GM21381 (cell line): ENCODE measurements around the gene NDUFA13.

Experiments used
- ATAC-seq: cut with Tn5 transposase; IDR thresholded peaks from one replicate; pipeline ENCODE4 v1.9.1; 2021; ENCODE audit warnings: mild to moderate bottlenecking, moderate library complexity; ENCODE audit not compliant: unreplicated experiment

The NDUFA13 gene

DNA sequence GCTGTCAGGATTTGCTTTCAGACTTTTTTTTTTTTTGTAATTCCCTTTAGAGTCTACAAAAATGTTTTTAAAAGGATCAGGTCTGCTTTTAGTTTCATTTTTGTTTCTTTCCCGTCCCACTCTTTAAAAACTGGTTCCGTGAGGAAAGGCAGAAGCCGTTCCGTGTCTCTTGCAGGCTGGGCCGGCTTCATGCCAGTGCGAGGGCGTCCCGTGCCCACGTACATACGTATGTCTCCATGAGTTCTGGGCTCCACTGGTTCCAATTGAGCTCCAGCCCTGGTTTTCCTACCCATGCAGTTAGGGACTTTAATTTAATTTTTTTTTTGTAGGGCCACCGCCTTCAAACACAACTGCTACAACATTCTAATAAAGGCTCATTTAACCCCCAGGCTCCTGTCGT is 9.4 kb upstream of the NDUFA13 start:
- no peak for ATAC-seq

DNA sequence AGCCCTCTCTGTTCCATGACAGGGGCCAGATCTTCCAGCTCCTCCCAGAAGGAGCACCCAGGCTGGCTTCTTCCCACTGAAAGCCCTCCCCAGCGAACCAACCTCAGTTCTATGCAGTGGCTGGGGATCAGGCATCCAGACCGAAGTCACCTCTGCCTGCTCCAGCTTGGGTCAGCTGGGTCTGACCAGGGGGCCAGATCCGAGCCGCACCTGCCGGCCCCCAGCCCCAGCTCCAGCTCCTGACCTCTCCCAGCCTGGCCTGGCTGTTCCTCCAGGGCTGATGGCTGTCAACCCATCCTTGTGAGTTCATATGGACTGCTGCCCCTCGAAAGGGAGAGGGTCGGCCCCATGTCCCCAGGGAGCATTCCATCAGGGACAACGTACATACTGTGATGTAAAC is 8.7 kb upstream of the NDUFA13 start:
- no peak for ATAC-seq

DNA sequence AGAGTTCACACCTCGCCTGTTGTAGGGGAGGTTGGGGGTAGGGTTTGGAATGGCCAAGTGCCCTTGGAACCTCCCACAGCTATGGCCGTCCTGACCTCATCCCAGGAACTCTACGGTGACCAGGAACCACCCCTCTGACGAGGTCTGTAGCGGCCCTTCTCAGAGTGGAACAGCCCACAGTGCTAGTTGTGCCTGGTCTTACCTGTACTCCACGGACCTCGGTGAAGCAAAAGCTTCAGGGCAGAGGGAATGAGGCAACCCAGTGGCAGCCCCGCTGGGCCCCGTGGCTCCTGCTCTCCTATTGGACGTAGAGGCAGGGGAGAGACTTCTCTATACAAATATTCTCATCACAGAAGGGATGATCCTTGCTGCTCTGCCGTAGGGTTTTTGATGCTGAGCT is 7.8 kb upstream of the NDUFA13 start:
- ATAC-seq, result no peak

DNA sequence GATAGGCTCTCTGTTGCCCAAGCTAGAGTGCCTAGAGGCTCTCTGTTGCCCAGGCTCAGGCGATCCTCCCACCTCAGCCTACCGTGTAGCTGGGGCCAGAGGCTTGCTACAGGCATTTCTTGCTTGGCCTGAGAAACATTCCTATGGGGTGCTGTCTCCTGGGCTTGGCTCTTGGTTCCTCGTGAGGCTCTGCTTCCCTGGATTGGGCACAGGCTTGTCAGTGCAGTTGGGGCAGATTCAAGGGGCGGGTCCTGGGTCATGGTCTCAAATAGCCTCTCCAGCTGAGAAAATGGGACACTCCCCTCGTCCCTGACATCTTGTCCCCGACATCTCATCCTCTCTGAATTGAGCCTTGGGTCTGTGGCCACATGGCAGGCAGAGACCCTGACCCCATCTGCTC is 5.6 kb upstream of the NDUFA13 start:
- no peak for ATAC-seq

DNA sequence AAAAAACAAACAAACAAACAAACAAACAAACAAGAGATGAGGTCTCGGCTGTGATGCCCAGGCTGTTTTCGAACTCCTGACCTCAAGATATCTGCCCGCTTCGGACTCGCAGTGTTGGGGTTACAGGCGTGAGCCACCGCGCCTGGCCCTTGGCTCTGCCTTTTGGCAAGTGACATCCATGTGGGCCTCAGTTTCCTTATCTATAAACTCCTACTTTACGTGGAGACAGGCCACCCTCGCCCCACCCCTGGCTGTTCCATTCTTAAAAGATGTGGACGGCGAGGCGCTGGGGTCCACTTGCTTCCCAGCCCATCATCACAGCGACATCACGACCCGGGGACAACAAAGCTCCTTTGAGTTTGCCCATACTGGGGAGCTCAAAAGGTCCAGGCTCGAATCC is 2.3 kb upstream of the NDUFA13 start:
- ATAC-seq, result no peak

DNA sequence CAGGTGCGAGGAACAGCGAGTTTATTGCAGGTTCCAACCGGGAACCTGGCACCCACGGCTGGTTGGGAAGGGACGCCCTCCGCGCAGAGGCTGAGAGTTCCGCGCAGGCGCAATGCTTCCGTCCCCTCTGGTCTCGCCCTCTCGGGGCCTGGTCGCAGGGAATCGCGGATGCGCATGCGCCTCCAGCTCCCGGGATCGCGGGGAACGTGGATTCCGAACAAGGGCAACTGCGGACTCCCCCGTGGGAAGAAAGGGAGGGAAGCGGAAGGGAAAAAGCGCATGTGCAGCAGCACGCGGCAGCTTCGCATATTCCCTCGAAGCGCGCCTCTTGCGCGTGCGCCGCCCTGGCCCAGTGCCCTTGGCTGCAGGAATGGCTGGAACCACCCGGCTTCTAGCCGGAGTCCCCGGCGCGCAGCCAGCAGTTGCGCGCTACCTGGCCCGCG is 1.8 kb upstream of the NDUFA13 start:
- ATAC-seq, result no peak

DNA sequence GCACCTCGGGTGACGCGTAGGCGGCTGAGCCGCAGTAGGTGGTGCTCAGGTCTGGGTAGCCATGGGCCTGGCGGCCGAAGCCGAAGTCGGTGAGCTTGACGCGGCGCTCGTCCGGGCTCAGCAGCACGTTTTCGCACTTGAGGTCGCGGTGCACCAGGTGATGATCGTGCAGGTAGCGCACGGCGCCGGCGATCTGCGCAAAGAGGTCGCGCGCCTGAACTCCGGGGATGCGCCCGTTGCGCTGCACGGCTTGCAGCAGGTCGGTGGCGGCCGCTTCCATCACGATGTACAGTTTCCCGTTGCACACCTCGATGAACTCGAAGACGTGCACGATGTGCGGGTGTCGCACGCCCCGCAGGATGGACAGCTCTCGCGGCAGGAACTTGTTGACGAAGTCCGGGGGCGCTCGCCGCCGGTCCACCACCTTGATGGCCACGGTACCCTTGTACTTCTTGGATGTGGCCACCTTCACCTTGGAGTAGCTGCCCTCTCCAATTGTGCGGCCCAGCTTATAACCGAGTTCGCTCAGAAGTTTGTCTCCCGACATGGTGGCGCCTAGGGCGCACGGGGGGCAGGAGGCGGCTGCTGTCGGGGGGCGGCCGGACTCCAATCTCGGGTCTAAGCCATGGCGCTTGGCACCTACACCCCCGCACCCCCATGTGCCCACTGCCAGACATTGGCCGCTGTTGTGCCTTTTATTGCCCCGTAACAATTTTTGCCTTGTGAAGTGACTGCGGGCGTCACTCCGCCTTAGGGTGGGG is 964 bp upstream of the NDUFA13 start, which contains the start of gene TSSK6:
TSSK6 (minus strand) TSS at position 668 of the 761 bp plus-strand sequence; CDS start at position 547, 121 bp downstream.
- ATAC-seq, result no peak

DNA sequence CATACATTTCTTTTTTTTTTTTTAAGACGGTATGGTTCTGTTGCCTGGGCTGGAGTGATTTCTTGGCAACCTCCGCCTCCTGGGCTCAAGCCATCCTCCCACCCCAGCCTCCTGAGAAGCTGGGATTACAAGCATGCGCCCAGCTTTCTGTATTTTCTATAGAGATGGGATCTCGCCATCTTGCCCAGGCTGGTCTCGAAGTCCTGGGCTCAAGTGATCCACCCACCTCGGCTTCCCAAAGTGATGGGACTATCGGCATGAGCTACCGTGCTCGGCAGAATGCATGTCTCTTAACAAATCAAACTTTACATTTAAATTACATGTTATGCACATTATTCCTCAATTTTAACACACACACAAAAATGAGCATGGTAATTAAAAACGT is 1.2 kb downstream of the NDUFA13 start:
- ATAC-seq, result no peak

DNA sequence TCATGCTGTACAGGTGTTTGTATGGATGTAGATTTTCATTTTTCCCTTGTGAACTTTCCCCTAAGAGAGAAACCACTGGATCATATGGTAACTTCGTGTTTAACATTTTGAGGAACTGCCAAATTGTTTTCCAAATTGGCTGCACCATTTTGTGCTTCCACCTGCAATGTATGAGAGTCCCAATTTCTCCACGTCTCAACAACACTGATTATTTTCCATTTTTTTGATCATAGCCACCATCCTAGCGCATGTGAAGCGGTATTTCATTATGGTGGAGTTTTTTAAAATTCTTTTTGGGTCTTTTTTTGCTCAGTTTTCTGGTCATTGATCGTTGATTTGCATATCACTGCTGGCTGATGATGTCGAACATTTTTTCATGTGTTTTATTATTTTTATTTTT is 5.0 kb downstream of the NDUFA13 start:
- ATAC-seq, result no peak

DNA sequence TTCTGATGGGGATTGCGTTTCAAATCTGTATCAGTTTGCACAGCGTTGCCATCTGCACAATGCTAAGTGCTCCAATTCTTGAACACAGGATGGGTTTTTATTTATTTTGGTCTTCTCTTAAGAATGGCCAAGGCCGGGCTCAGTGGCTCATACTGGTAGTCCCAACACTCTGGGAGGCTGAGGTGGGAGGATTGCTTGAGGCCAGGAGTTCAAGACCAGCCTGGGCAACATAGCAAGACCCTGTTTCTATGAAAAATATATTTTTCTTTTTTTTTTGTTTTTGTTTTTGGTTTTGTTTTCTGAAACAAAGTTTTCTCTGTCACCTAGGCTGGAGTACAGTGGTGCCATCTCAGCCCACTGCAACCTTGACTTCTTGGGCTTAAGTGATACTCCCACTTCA is 7.2 kb downstream of the NDUFA13 start:
- no peak for ATAC-seq

DNA sequence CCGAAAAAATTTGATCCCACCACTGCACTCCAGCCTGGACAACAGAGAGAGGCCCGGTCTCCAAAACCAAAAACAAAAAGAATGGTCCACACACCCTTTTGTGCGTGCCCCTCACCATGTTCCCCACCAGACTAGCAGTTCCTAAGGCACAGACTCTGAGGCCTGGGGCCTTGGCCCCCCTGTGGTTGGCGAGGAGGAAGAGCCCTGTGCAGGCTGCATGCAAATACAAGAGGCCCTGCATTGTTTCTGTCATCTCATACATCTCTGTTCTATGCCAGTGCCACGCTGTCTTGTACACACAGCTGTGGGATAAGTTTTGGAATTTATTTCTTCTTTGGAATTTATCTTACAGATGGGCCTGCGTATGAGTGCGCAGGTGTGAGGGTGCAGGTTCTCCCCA is 8.0 kb downstream of the NDUFA13 start:
- no peak for ATAC-seq

DNA sequence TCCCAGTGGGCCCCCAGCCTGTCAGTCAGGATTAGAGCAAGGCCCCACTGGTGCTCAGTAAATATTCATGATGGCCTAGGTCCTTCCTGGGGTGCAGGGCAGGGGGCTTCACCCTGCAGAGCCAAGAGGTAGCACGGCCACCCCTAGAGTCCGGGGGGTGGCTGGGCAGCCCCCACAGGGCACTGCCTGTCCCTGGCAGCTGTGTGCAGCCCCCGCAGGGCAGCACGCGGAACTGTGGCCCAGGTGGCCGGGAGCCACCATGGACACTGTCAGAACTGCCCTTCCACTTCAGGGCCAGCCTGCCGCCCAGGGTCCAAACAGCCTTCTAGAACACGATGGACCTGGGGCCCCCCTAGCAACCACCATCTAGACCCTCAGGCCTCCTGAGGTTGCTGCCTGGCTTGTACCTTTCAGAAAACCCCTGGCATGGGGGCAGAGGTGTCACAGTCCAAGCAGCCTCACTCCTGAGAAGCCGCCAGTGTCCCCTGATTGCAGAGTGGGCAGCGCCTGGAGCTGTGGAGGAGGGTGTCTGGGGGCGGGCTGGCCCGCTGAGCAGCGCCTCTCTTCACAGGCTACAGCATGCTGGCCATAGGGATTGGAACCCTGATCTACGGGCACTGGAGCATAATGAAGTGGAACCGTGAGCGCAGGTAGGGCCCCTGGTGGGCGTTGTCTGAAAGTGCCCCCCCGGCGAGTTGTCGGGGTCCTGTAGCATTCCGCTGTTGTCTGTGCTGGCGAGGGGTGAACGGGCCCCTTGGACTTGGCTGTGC is 9.8 kb downstream of the NDUFA13 start:
- ATAC-seq, result no peak

DNA sequence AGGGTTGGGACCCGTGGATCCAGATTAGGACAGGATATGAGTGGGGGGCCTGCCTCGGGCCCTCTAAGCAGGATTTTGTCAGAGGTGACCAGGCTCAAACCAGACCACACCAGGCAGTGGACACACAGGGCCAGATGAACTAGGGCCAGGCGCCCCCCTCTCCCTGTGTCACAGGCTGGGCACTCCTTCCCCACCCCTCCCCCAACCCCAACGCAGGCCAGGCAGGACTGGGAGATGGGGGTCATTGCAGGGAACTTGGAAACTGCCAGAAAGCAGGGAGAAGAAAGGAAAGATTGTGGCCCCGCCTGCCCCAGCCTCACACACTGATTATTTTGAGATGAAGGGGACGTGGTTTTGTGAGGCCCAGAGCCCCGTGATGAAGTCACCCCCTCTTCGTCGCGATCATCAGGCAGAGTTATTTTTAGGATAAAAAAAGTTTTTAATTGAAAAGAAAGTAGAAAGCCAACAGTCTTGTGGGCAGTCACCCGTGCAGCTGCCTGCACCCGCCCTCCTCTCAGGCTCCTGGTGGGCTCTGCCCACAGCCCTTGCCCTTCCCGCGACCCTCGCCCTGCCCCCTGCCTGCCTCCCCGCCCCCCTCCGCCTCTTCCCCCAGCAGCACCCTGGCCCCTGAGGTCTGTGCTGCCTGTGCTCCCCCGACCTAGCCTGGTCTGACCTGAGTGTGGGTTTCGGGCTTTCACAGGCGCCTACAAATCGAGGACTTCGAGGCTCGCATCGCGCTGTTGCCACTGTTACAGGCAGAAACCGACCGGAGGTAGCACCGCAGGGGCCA is 10.8 kb downstream of the NDUFA13 start:
- no peak for ATAC-seq

DNA sequence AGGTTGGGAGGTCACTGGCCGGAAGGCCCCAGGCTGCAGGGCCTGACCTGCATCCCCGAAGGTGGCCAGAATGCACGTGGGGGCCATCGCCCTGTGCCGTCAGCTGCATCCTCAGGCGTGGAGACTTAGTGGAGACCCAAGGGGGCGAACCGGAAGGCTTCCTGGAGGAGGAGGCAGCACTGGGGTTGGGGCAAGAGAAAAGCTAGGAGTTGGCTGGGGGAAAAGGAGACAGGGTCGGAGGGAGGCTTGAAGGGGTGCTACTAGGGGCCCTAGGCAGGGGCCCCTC is 11.3 kb downstream of the NDUFA13 start:
- no peak for ATAC-seq

DNA sequence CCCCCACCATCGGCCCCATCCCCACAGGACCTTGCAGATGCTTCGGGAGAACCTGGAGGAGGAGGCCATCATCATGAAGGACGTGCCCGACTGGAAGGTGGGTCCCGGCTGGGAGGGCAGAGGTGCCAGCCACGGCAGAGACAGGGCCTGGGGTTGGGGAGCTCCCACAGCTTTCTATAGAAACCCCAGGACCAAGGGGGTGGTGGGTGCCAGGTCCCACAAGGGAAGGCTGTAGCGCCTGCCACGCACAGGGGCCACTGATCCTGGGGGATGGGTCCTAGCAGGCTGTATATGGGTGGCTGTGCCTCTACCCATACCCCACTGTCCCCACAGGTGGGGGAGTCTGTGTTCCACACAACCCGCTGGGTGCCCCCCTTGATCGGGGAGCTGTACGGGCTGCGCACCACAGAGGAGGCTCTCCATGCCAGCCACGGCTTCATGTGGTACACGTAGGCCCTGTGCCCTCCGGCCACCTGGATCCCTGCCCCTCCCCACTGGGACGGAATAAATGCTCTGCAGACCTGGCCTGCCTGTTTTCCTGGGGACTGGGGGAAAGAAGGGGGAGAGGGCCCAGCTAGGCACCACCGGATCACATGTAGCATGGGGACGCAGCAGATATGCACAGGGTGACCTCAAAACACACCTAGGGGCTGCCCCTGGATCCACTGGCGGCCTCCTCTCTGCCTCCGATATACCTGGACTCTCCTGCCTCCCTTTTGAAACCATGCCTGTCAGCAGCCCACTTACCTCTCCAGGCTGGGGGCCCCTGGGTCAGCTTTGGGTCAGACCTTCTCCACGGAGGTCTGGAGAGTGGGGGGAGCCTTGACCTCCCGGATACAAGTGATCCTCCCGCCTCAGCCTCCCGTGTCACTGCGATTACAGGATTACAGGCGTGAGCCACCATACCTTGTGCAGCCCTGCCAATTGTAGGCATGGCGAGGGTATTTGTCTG is 11.9 kb downstream of the NDUFA13 start:
- no peak for ATAC-seq

DNA sequence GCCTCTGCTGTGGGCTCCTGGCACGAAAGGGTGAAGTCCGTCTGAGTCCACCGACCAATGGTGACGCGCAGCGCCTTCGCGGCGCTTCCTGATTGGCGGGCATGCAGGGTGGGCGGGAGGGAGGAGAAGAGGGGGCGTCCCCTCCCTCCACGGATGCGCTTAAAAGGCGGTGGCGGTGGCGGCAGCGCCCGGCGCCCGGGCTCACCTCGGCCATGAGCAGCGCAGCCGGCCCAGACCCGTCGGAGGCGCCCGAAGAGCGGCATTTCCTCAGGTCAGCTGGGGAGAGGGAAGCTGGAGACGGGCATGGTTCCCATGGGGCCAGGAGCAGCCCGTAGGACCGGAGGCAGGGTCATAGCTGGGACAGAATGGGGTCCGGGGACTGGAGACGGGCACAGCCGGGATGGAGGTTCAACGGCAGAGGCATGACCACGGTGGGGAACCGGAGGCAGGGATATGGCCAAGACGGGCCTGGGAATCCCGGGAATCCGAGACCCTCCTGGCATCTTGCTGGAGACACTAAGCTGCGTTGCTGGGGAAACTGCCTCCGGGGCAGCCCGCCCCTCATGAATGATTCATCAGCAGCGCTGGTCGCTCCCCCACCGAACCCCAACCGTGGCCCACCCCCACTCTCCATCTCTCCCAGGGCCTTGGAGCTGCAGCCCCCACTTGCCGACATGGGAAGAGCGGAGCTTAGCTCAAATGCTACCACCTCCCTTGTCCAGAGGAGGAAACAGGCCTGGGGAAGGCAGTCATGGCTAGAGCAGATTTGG is 12.9 kb downstream of the NDUFA13 start, which contains the start of gene YJEFN3:
YJEFN3 (plus strand) TSS at position 191 of the 770 bp plus-strand sequence; CDS start at position 213, 22 bp downstream.
- ATAC-seq, result no peak

DNA sequence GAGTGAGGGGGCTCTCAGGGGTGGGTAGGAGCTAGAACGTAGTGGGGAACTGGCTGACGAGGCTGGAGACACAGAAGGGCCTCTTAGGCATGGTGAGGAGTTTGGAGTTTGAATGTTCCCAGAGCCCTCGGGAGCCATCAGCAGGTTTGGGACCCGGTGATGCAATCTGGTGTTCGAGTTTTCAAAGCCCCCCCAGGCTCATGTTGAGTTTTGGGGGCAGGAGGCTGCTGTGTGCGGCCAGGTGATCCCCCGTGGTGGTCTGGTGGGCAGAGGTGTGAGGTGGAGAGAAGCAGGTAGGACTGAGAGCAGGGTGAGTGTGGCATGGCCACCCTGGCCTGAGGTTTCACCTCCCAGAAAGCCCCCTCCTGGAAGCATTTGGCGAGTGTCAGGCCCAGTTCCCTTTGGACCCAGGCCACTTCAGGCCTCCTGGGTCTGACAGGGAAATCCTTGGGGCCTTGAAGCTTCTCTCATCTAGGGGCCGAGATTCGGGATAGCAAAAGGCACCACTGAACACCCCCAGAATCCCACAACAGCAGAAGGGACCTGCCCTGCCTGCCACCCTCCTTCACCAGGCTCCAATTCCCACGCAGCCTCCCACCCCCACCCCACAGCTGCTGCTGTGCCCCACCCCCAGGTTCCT is 13.9 kb downstream of the NDUFA13 start:
- ATAC-seq, result no peak

DNA sequence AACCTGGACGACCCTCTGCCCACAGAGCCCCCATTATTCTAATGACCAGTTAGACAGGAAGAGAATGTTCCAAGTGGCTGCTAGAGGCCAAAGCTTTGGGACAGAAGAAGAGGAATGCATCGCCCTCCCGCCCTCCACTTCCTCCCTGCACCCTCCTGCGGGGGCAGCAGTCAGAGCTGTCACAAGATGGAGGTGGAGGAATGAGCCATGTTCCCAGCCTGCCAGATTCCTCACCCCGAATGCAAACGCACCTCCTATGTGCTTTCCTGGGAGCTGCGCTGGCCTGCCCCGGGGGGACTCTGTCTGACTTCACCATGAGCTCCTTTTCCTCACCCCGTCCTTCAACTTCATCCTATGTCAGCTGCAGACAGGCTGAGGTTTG is 14.4 kb downstream of the NDUFA13 start:
- ATAC-seq, result no peak

DNA sequence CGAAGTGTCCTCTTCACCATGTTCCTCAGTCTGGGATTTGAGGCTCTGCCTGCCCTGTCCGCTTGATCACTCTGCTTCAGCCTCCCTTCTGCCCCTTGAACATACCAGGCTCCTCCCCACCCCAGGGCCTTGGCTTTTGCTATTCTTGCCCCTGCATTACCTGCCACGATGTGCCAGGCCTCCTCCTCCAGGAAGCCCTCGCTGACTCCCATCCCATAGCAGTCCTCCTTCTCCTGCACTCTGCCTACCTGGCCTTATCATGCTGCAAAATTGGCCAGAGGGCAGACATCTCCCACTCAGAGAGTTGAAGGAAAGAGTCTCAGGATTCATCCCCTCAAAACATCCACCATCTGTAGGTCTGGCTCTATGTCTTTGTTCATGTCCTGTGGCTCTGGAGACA is 14.9 kb downstream of the NDUFA13 start:
- no peak for ATAC-seq
